ENCODE data around the gene WIF1.

WIF1 gene

GRCh38 chr12:65019696-65020234 is 101.3 kb downstream of the WIF1 start:
- DNase-seq = no peak

GRCh38 chr12:65016881-65017650 is 104.0 kb downstream of the WIF1 start:
- no peak for DNase-seq

GRCh38 chr12:65015850-65016249 is 105.3 kb downstream of the WIF1 start:
- DNase-seq = no peak

GRCh38 chr12:65014504-65015271 is 106.4 kb downstream of the WIF1 start:
- DNase-seq = no peak

- no peak for DNase-seq
Measured at GRCh38 chr12:65010437-65010836, 110.7 kb downstream of the WIF1 start.

GRCh38 chr12:65005716-65006115 is 115.4 kb downstream of the WIF1 start:
- no peak for DNase-seq

- no peak for DNase-seq
Measured at GRCh38 chr12:65004270-65004669, 116.8 kb downstream of the WIF1 start.
